GM19239 (cell line): ENCODE measurements around the gene PPP1R15A.
"Not testable (repeated sequence)": the region's sequence is repeated elsewhere in the genome, so short reads cannot be mapped to it uniquely, and the experiment has no call there.

Experiments
- DNase-seq: peaks from one replicate; pipeline ENCODE4 v3.0.0; 2011; ENCODE audit warnings: low spot score; ENCODE audit not compliant: insufficient read length
- FAIRE-seq: peaks from 2 replicates; lab custom pipeline; 2011; peaks lifted over from hg19 to GRCh38; lab: Jason Lieb, UNC

Gene PPP1R15A

GRCh38 chr19:48879025-48879637, 6.9 kb downstream of the PPP1R15A start:
- FAIRE-seq (no peak), DNase-seq (no peak)

GRCh38 chr19:48879696-48880095, 7.5 kb downstream of the PPP1R15A start:
- not testable (repeated sequence) for FAIRE-seq, DNase-seq

GRCh38 chr19:48881741-48882657, 9.8 kb downstream of the PPP1R15A start:
- DNase-seq (no peak), FAIRE-seq (no peak)

GRCh38 chr19:48883726-48884125, 11.5 kb downstream of the PPP1R15A start:
- no peak for DNase-seq
- FAIRE-seq: no peak

- FAIRE-seq: no peak
- DNase-seq: no peak
Measured at GRCh38 chr19:48887861-48888612, 15.8 kb downstream of the PPP1R15A start.

- not testable (repeated sequence) for DNase-seq, FAIRE-seq
Measured at GRCh38 chr19:48889496-48889895, 17.3 kb downstream of the PPP1R15A start.

GRCh38 chr19:48890551-48890950, 18.3 kb downstream of the PPP1R15A start:
- DNase-seq: no peak
- FAIRE-seq: no peak

- DNase-seq: no peak
- no peak for FAIRE-seq
Measured at GRCh38 chr19:48895226-48895625, 23.0 kb downstream of the PPP1R15A start.

GRCh38 chr19:48896191-48896720, 24.0 kb downstream of the PPP1R15A start:
- no peak for DNase-seq
- no peak for FAIRE-seq

- FAIRE-seq: no peak
- DNase-seq: no peak
Measured at GRCh38 chr19:48897181-48897580, 25.0 kb downstream of the PPP1R15A start.

- DNase-seq, FAIRE-seq: not testable (repeated sequence)
Measured at GRCh38 chr19:48899386-48899749, 27.1 kb downstream of the PPP1R15A start.

GRCh38 chr19:48899781-48900476, 27.7 kb downstream of the PPP1R15A start, which contains the start of gene NUCB1:
NUCB1 (plus strand) TSS chr19:48900312; CDS start chr19:48900797, 485 bp downstream.
- FAIRE-seq (peak; percentile 98), DNase-seq (peak; percentile 98)

- DNase-seq (peak; percentile 65), FAIRE-seq (peak; percentile 90)
Measured at GRCh38 chr19:48900477-48901406, 28.5 kb downstream of the PPP1R15A start.

GRCh38 chr19:48902291-48902690, 30.1 kb downstream of the PPP1R15A start:
- FAIRE-seq, DNase-seq: not testable (repeated sequence)

GRCh38 chr19:48903788-48904187, 31.6 kb downstream of the PPP1R15A start:
- DNase-seq, FAIRE-seq: not testable (repeated sequence)

- DNase-seq (no peak), FAIRE-seq (no peak)
Measured at GRCh38 chr19:48905664-48906063, 33.4 kb downstream of the PPP1R15A start.

GRCh38 chr19:48906324-48906723, 34.1 kb downstream of the PPP1R15A start:
- FAIRE-seq: no peak

GRCh38 chr19:48907671-48908070, 35.5 kb downstream of the PPP1R15A start:
- DNase-seq (no peak), FAIRE-seq (no peak)

More at GRCh38 chr19:48906324-48906723, 34.1 kb downstream of the PPP1R15A start:
- DNase-seq: no peak
